H1 (cell line): ENCODE results near the gene RNF168. TPM values are rescaled to one million over a fixed set of nuclear protein-coding genes. Genes with fewer than 3 reads are reported as not detected.

Experiments
- CHD7 ChIP-seq: fragments of 300-600 bp; sonication (generic); IDR thresholded peaks from 2 replicates; pipeline ENCODE4 v1.7.1; 2012; ENCODE audit warnings: low read length, moderate library complexity, mild to moderate bottlenecking, inconsistent platforms; ENCODE audit not compliant: insufficient replicate concordance
- CTBP2 ChIP-seq: IDR thresholded peaks from 2 replicates; pipeline ENCODE4 v1.7.0; 2011; ENCODE audit warnings: borderline replicate concordance, mild to moderate bottlenecking, moderate library complexity, mixed read lengths, low read length; ENCODE audit not compliant: insufficient read depth, insufficient read length
- CTCF ChIP-seq, 3 experiments: IDR thresholded peaks; 1 replicate in 2 of 3; 2 replicates in 1 of 3; pipeline versions ENCODE4 v1.5.1 to v1.6.1; 2011; ENCODE audit warnings: low read length in 3 of 3, mild to moderate bottlenecking in 3 of 3, inconsistent platforms in 2 of 3, low read depth in 1 of 3, moderate library complexity in 1 of 3; ENCODE audit not compliant: insufficient read depth in 1 of 3; ENCODE audit errors: control extremely low read depth in 1 of 3
- KDM4A ChIP-seq: IDR thresholded peaks from one replicate; pipeline ENCODE4 v1.7.1; 2012; ENCODE audit warnings: low read depth, mild to moderate bottlenecking, moderate library complexity, low read length, inconsistent platforms; ENCODE audit not compliant: severe bottlenecking
- NANOG ChIP-seq: IDR thresholded peaks from 2 replicates; pipeline ENCODE4 v1.6.1; 2011; ENCODE audit warnings: low read length, low read depth, mild to moderate bottlenecking, inconsistent platforms; ENCODE audit not compliant: insufficient read depth, poor library complexity, severe bottlenecking
- NRF1 ChIP-seq: IDR thresholded peaks from 2 replicates; pipeline ENCODE4 v1.6.1; 2011; ENCODE audit warnings: mild to moderate bottlenecking, low read depth, low read length, improper control_type of control experiment
- RNF2 ChIP-seq: fragments of 200-900, 300-1000 bp; sonication (generic); IDR thresholded peaks from 2 replicates; pipeline ENCODE4 v1.7.1; 2016; ENCODE audit warnings: borderline replicate concordance, low read depth, mild to moderate bottlenecking, antibody characterized with exemption, low read length; ENCODE audit not compliant: poor library complexity, severe bottlenecking; ENCODE audit errors: missing control alignments
- SRF ChIP-seq: IDR thresholded peaks from 2 replicates; pipeline ENCODE4 v1.6.1; 2011; ENCODE audit warnings: mild to moderate bottlenecking, low read depth, low read length, moderate library complexity
- polyA plus RNA-seq, 7 experiments: library from polyadenylated mRNA; depleted of rRNA in 3 of 7; stranded (reverse) in 5 of 7; unstranded in 2 of 7; fragments of >200 nt in 5 of 7; fragments of 200-250 nt in 2 of 7; gene quantifications; 1 replicate in 5 of 7; 2 replicates in 1 of 7; 4 replicates in 1 of 7; pipeline versions ENCODE4 v1.2.1 to v1.2.3, GENCODE V29; 2011 to 2013; ENCODE audit warnings: missing spikeins in 2 of 7, mixed read lengths in 2 of 7
- total RNA-seq: library from RNA; stranded (reverse); fragmentation: NEBNext Ultra II Directional; extraction: Animal tissue kit (Norgen Biotek cat#: 25700); gene quantifications from 2 replicates; pipeline ENCODE4 v1.2.1, GENCODE V29; 2021

The RNF168 gene
- total and polyA plus RNA-seq, 2 of the 8 experiments (the other 6 are each of a cell fraction or from before 2014, with no cell fraction given): 6.3 to 63.5 TPM

DNA sequence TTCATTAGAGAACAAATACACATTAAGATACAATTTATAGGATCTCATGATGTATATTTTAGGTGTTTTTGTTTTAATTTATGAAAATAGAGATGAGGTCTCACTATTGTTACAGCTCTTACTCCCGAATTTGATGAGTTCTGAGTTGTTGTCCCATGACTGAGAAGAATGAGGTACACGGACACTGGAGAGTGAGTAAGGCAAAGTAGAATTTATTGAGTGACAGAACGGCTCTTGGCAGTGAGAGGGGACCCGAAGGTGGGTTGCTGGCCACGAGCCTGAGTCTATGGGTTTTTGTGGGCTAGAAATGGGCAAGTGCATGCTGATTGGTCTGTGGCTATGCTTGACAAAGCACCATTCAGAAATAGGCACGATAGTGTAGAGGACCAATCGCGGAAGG, 3.1 kb upstream of the RNF168 start (continued):
- TF ChIP-seq CTCF (IDR thresholded peaks at IDR 0.05; ENCODE audit: control extremely low read depth in 1 of 3, insufficient read depth in 1 of 3, low read depth in 1 of 3, low read length in 3 of 3) (no peak), SRF (no peak), NANOG (no peak), CHD7 (no peak), CTBP2 (no peak), KDM4A (no peak), RNF2 (no peak), NRF1 (no peak)
